Measurements from ENCODE around the gene SLC1A1.
"Not testable (repeated sequence)": the region's sequence is repeated elsewhere in the genome, so short reads cannot be mapped to it uniquely, and the experiment has no call there.

SLC1A1 gene

DNA sequence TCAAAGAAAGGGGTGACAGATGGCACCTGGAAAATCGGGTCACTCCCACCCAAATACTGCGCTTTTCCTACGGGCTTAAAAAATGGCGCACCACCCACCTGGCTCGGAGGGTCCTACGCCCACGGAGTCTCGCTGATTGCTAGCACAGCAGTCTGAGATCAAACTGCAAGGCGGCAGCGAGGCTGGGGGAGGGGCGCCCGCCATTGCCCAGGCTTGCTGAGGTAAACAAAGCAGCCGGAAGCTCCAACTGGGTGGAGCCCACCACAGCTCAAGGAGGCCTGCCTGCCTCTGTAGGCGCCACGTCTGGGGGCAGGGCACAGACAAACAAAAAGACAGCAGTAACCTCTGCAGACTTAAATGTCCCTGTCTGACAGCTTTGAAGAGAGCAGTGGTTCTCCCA, 115.8 kb downstream of the SLC1A1 start:
- H3K9me3 ChIP-seq (ENCODE audit: control insufficient read depth, insufficient read depth, low read length); DNase-seq (ENCODE audit: low read depth, low spot score); H3K27ac ChIP-seq (ENCODE audit: low read length); H3K27me3 ChIP-seq (ENCODE audit: control insufficient read depth, insufficient read depth, low read length); H3K4me3 ChIP-seq (ENCODE audit: low read length); H3K4me1 ChIP-seq (ENCODE audit: control insufficient read depth, insufficient read depth, low read length); H3K36me3 ChIP-seq (ENCODE audit: control insufficient read depth, insufficient read depth, low read length): not testable (repeated sequence)
- WGBS (ENCODE audit: insufficient coverage, insufficient read length), result no CpG with 5 or more reads among the region's 15 CpGs

DNA sequence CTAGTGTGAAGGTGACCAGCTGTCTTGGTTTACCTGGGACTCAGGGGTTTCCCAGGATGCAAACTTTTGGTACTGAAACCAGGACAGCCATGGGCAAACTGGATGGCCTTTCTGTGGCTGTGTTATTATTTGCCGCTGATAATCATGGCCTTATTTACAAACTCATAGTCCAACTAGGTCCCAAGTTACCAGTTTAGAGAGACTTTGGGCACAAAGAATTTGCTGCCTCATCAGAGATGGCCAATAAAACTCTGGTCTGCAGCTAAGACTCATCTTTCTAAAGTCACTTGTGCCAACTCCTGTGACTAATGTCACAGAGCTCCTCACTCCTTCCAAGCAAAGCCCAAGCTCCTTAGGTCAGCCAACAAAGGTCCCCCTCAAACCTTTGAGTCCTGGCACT, 124.4 kb downstream of the SLC1A1 start:
- no peak overlapping the region for H3K27ac ChIP-seq (ENCODE audit: low read length)
- no peak overlapping the region for H3K4me3 ChIP-seq (ENCODE audit: low read length)
- no CpG with 5 or more reads among the region's 1 CpG for WGBS (ENCODE audit: insufficient coverage, insufficient read length)
- H3K36me3 ChIP-seq (ENCODE audit: control insufficient read depth, insufficient read depth, low read length), result no peaks in the 10 kb centered on the region
- no peaks in the 10 kb centered on the region for H3K4me1 ChIP-seq (ENCODE audit: control insufficient read depth, insufficient read depth, low read length)
- no peaks in the 10 kb centered on the region for H3K9me3 ChIP-seq (ENCODE audit: control insufficient read depth, insufficient read depth, low read length)
- DNase-seq (ENCODE audit: low read depth, low spot score), result no peak
- no peaks in the 10 kb centered on the region for H3K27me3 ChIP-seq (ENCODE audit: control insufficient read depth, insufficient read depth, low read length)

DNA sequence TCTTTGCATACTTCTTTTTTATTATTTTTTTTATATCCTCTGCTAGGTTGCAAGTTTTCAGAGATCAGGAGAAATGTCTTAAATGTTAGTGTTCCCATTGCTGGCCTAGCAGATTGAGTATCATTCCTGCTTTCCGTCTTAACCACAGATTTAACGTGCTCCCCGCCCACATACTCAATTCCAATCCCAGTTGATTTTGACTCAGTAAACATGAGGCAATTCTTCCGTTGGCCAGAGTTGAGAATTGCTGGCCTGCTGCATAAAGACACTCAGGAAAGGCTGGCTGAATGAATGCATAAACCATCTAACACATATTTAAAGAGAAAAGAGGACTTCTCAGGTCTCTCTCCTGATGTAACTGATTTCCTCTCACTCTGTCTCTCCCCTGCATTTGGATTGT, 125.0 kb downstream of the SLC1A1 start:
- H3K27me3 ChIP-seq (ENCODE audit: control insufficient read depth, insufficient read depth, low read length), result no peaks in the 10 kb centered on the region
- no peaks in the 10 kb centered on the region for H3K36me3 ChIP-seq (ENCODE audit: control insufficient read depth, insufficient read depth, low read length)
- H3K9me3 ChIP-seq (ENCODE audit: control insufficient read depth, insufficient read depth, low read length), result no peaks in the 10 kb centered on the region
- no peak for DNase-seq (ENCODE audit: low read depth, low spot score)
- WGBS (ENCODE audit: insufficient coverage, insufficient read length), result no CpG with 5 or more reads among the region's 4 CpGs
- H3K4me3 ChIP-seq (ENCODE audit: low read length), result no peak overlapping the region
- H3K4me1 ChIP-seq (ENCODE audit: control insufficient read depth, insufficient read depth, low read length), result no peaks in the 10 kb centered on the region
- no peak overlapping the region for H3K27ac ChIP-seq (ENCODE audit: low read length)

DNA sequence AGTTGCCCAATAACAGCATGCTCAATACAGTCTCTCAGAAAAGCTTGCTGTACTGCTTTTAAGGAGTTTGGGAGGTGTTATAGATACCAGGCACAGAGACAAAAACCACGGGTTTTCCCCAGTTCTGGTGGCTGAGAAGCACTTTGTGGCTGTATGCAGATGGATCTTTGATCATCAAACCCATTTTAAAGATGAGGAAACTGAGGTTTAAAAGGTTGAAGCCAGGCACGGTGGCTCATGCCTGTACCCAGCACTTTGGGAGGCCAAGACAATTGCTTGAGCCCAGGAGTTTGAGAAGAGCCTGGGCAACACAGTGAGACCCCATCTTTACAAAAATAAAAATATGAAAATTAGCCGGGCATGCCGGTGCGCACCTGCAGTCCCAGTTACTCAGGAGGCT, 125.5 kb downstream of the SLC1A1 start:
- H3K27ac ChIP-seq (ENCODE audit: low read length), result no peak overlapping the region
- WGBS (ENCODE audit: insufficient coverage, insufficient read length), result no CpG with 5 or more reads among the region's 5 CpGs
- no peaks in the 10 kb centered on the region for H3K36me3 ChIP-seq (ENCODE audit: control insufficient read depth, insufficient read depth, low read length)
- H3K9me3 ChIP-seq (ENCODE audit: control insufficient read depth, insufficient read depth, low read length), result no peaks in the 10 kb centered on the region
- no peaks in the 10 kb centered on the region; the same call in 1 of the 2 replicates for H3K4me1 ChIP-seq (ENCODE audit: control insufficient read depth, insufficient read depth, low read length)
- no peak overlapping the region for H3K4me3 ChIP-seq (ENCODE audit: low read length)
- DNase-seq (ENCODE audit: low read depth, low spot score), result no peak
- no peaks in the 10 kb centered on the region for H3K27me3 ChIP-seq (ENCODE audit: control insufficient read depth, insufficient read depth, low read length)

DNA sequence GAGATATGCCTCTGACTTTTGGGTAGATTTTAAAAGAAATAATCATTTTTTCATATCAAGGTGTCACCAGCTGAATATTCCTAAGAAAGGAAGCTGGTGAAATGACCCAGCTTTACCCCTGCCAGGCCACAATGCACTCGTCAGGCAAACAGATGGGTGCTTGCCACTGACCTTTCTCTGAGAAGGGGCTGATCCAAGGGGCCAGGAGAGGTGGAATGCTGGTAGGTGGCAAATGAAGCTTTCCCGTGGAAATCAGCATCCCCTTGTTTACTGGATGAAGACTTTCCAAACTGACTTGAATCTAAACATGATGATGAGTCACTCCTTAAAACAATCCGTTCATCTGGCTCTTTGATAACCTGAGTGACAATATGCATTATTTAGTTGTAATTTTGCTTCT, 127.5 kb downstream of the SLC1A1 start:
- Histone ChIP-seq H3K9me3 (ENCODE audit: control insufficient read depth, insufficient read depth, low read length) (no peaks in the 10 kb centered on the region), H3K27ac (ENCODE audit: low read length) (no peak overlapping the region), H3K4me1 (ENCODE audit: control insufficient read depth, insufficient read depth, low read length) (peaks cover 2% of the 10 kb centered on the region; the same call in 1 of the 2 replicates), H3K36me3 (ENCODE audit: control insufficient read depth, insufficient read depth, low read length) (no peaks in the 10 kb centered on the region), H3K4me3 (ENCODE audit: low read length) (no peak overlapping the region), H3K27me3 (ENCODE audit: control insufficient read depth, insufficient read depth, low read length) (no peaks in the 10 kb centered on the region)
- DNase-seq (ENCODE audit: low read depth, low spot score), result no peak
- no CpG with 5 or more reads among the region's 3 CpGs for WGBS (ENCODE audit: insufficient coverage, insufficient read length)

- Histone ChIP-seq H3K9me3 (ENCODE audit: control insufficient read depth, insufficient read depth, low read length) (no peaks in the 10 kb centered on the region), H3K27me3 (ENCODE audit: control insufficient read depth, insufficient read depth, low read length) (no peaks in the 10 kb centered on the region), H3K4me1 (ENCODE audit: control insufficient read depth, insufficient read depth, low read length) (peaks cover 2% of the 10 kb centered on the region; the same call in 1 of the 2 replicates), H3K36me3 (ENCODE audit: control insufficient read depth, insufficient read depth, low read length) (no peaks in the 10 kb centered on the region), H3K27ac (ENCODE audit: low read length) (no peak overlapping the region), H3K4me3 (ENCODE audit: low read length) (no peak overlapping the region)
- no CpG with 5 or more reads among the region's 2 CpGs for WGBS (ENCODE audit: insufficient coverage, insufficient read length)
- DNase-seq (ENCODE audit: low read depth, low spot score), result no peak
Observed at GRCh38 chr9:4618700-4619099, 128.4 kb downstream of the SLC1A1 start.

DNA sequence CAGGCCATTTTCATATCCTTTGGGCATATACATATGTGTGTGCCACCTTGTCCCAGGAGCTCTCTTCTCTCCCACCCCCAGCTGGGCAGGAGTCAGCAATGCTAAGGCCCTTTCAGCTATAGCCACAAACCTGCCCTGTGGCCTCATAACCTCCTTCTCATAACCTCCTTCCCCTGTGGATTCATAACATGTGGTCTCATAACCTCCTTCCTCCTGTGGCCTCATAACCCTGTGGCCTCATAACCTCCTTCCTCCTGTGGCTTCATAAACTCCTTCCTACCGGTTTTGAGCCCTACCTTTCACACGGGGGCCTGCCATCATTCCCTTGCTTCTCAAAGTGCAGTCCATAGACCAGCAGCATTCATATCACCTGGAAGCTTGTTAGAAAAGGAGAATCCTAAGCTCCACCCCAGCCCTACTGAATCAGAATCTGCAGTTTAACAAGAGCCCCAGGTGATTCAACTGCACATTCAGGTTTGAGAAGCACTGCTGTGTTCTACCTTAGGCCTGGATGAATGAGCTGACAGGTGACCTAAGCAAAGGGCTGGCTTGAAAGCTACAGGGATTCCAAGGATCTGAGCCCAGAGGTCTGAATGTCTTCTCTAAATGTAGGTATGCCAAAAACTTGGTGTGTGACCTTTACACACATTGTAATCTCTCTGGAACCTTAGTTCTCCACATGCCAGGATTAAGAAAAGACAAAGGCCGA, 129.9 kb downstream of the SLC1A1 start:
- Histone ChIP-seq H3K27ac (ENCODE audit: low read length) (no peak overlapping the region), H3K4me3 (ENCODE audit: low read length) (no peak overlapping the region), H3K27me3 (ENCODE audit: control insufficient read depth, insufficient read depth, low read length) (no peaks in the 10 kb centered on the region), H3K36me3 (ENCODE audit: control insufficient read depth, insufficient read depth, low read length) (no peaks in the 10 kb centered on the region), H3K4me1 (ENCODE audit: control insufficient read depth, insufficient read depth, low read length) (peaks cover 2% of the 10 kb centered on the region; the same call in 1 of the 2 replicates), H3K9me3 (ENCODE audit: control insufficient read depth, insufficient read depth, low read length) (no peaks in the 10 kb centered on the region)
- no CpG with 5 or more reads among the region's 3 CpGs for WGBS (ENCODE audit: insufficient coverage, insufficient read length)
- no peak for DNase-seq (ENCODE audit: low read depth, low spot score)

DNA sequence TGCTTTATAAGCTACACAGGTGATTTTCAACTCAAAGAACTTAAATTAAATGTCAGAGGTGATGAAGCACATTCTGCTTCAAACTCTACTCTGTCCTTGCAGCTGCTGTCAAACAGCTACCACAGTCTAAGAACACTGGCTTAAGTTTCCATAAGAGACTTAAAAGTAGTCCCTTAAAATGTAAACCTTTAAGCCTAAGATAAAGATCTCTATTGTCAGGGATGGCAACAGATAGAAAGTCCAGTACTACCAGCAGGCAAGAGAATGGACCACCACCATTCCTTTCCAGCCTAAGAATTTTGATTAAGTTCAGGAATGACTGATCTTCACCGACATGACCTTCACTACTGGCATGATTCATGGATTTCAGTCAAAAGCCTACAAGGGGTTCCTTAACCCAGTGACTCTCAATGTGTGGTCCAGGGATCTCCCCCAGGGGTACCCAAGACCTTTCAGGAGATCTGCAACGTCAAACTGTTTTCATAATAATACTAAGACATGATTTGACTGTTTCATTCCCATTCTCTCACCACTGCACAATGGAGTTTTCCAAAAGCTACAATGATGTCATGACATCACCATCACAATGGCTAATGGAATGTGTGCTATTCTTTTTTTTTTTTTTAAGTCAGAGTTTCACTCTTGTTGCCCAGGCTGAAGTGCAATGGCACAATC, 130.8 kb downstream of the SLC1A1 start:
- Histone ChIP-seq H3K4me1 (ENCODE audit: control insufficient read depth, insufficient read depth, low read length) (peaks cover 2% of the 10 kb centered on the region; the same call in 1 of the 2 replicates), H3K36me3 (ENCODE audit: control insufficient read depth, insufficient read depth, low read length) (no peaks in the 10 kb centered on the region), H3K27ac (ENCODE audit: low read length) (no peak overlapping the region), H3K27me3 (ENCODE audit: control insufficient read depth, insufficient read depth, low read length) (no peaks in the 10 kb centered on the region), H3K4me3 (ENCODE audit: low read length) (no peak overlapping the region), H3K9me3 (ENCODE audit: control insufficient read depth, insufficient read depth, low read length) (no peaks in the 10 kb centered on the region)
- DNase-seq (ENCODE audit: low read depth, low spot score), result no peak
- WGBS (ENCODE audit: insufficient coverage, insufficient read length), result no CpG with 5 or more reads among the region's 2 CpGs

DNA sequence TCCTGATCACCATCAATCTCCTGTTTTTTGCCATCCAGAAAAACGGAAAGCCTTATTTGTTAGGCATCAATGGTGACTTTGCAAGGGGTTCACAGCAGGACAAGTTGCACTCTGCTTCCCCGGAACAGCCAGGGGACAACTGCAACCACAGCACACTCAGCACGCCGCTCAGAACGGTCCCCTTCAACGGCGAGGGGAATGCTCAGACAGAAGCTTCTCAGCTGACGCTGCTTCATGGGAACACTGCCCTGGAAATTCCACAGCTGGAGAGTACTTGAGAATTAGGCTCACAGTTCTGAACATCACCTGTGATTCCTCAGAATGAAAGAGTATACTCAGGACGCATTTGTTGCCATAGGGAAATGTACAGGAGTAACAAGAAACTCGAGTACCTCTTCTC, 131.7 kb downstream of the SLC1A1 start:
- peaks cover 2% of the 10 kb centered on the region; the same call in 1 of the 2 replicates for H3K4me1 ChIP-seq (ENCODE audit: control insufficient read depth, insufficient read depth, low read length)
- no CpG with 5 or more reads among the region's 10 CpGs for WGBS (ENCODE audit: insufficient coverage, insufficient read length)
- H3K27ac ChIP-seq (ENCODE audit: low read length), result no peak overlapping the region
- H3K27me3 ChIP-seq (ENCODE audit: control insufficient read depth, insufficient read depth, low read length), result no peaks in the 10 kb centered on the region
- no peak overlapping the region for H3K4me3 ChIP-seq (ENCODE audit: low read length)
- DNase-seq (ENCODE audit: low read depth, low spot score), result no peak
- no peaks in the 10 kb centered on the region for H3K9me3 ChIP-seq (ENCODE audit: control insufficient read depth, insufficient read depth, low read length)
- no peaks in the 10 kb centered on the region for H3K36me3 ChIP-seq (ENCODE audit: control insufficient read depth, insufficient read depth, low read length)

DNA sequence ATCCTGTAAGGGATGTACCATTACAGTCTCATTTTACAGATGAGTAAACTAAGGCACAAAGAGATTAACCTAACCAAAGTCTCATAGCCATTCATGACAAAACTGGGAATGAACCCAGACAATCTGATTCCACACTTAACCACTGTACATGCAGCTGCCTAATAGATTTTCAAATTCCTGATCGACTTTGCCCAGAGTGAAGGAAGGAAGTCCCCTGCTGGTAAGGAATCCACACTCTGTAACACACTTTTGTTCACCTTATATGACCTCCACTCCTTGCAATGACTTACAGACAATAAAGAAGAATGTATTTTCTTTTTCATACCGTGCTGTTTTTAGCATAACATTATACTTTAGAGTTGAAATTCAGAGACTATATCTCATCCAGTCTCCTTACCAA, 140.6 kb downstream of the SLC1A1 start:
- no peaks in the 10 kb centered on the region for H3K36me3 ChIP-seq (ENCODE audit: control insufficient read depth, insufficient read depth, low read length)
- no peaks in the 10 kb centered on the region for H3K9me3 ChIP-seq (ENCODE audit: control insufficient read depth, insufficient read depth, low read length)
- no peak for DNase-seq (ENCODE audit: low read depth, low spot score)
- WGBS (ENCODE audit: insufficient coverage, insufficient read length), result no CpG with 5 or more reads among the region's 2 CpGs
- no peak overlapping the region for H3K4me3 ChIP-seq (ENCODE audit: low read length)
- no peaks in the 10 kb centered on the region for H3K27me3 ChIP-seq (ENCODE audit: control insufficient read depth, insufficient read depth, low read length)
- no peak overlapping the region for H3K27ac ChIP-seq (ENCODE audit: low read length)
- H3K4me1 ChIP-seq (ENCODE audit: control insufficient read depth, insufficient read depth, low read length), result no peaks in the 10 kb centered on the region
